ENCODE measurements around the gene FOXP1.

Gene FOXP1

DNA sequence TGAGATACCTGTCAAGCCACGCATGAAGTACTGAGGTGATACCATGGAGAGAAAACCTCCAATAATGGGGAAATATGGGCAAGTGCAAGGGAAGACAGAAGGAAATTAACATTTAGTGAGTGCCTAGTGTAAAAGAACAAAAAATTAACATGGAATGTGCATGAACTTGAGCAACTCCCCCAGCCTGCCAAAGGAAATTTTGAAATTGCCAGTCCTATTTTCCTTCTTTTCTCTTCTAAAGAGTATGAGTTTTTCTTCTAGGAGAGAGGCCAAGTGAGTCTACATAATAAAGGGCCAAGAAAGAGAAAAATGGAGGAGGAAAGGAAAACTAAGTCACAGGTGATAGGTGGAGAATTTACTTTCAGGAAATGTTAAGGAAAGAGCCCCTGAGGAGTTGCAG is 668.7 kb downstream of the FOXP1 start:
- no peak for DNase-seq (ENCODE audit: low read depth in 2 of 2)

DNA sequence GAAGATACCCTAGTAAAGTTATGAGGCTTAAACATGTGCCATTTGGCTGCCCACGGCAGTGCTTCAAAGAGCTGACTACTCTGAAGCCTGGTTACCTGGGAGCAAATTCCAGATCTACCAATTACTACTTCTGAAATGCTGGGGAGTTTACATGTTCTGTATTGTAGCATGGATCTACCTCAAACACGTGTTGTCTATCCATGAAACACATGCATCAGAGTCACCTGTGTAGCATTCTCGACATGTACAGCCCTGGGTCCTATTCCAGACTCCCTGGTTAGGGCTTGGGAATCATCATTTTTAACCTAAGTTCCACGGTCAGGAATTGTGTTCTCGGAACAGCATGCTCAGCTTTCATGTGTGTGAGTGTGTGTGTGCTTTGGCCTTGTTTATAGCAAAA is 671.8 kb downstream of the FOXP1 start:
- no peak for DNase-seq (ENCODE audit: low read depth in 2 of 2)

DNA sequence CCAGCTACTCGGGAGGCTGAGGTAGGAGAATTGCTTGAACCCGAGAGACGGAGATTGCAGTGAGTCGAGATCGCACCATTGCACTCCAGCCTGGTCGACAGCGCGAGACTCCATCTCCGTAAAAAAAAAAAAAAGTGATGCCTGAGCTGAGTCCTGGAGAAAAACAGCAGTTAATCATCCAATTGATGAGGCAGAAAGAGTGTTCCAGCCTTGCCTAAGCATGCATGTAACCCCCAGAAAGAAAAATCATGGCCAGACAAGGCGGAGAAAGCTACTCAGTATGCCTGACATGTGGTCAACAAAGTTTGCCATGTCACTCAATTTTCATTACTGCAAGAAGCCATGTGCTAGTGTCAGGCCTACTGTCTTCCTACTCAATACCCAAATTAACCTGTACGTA is 678.0 kb downstream of the FOXP1 start:
- DNase-seq (ENCODE audit: low read depth in 2 of 2), result no peak

All from stimulated activated CD8-positive, alpha-beta memory T cell treated with anti-CD3 and anti-CD28 coated beads, Interleukin-7, amount 100 ng/mL, for 4 hours (primary cell).